Measurements from ENCODE around the gene MAGEA9B. TPM values are rescaled to one million over a fixed set of nuclear protein-coding genes. Genes with fewer than 3 reads are reported as not detected.
A peak's percentile ranks its signal among the peaks of the same experiment; 100 is the strongest.
"Not testable (repeated sequence)": the region's sequence is repeated elsewhere in the genome, so short reads cannot be mapped to it uniquely, and the experiment has no call there.

MAGEA9B gene
- total RNA-seq, 1 experiment from 2014 or later = not detected

GRCh38 chrX:149628280-149628679 is 41.0 kb upstream of the MAGEA9B start:
- H3K4me2 ChIP-seq (ENCODE audit: low read length) = no peak overlapping the region
- no peaks in the 10 kb centered on the region for H3K27me3 ChIP-seq (ENCODE audit: low read length)
- TF ChIP-seq EZH2 (IDR thresholded peaks at IDR 0.05; ENCODE audit: low read length, unreplicated experiment) (no peak), EZH2phosphoT487 (IDR thresholded peaks at IDR 0.05; ENCODE audit: borderline replicate concordance, low read length) (no peak), CTCF (conservative IDR thresholded peaks at IDR 0.05; ENCODE audit: low read depth, low read length) (no peak)
- POLR2A ChIA-PET (ENCODE audit: unreplicated experiment) = no interaction called here
- H3K4me3 ChIP-seq (ENCODE audit: low read length) = no peak overlapping the region
- no peak overlapping the region for H3K9ac ChIP-seq (ENCODE audit: low read length)
- no peaks in the 10 kb centered on the region for H3F3A ChIP-seq (ENCODE audit: low read length, unreplicated experiment)
- H3K4me1 ChIP-seq (ENCODE audit: insufficient read depth, low read length) = peaks cover 21% of the 10 kb centered on the region
- no peaks in the 10 kb centered on the region for H3K9me2 ChIP-seq (replicated peaks; ENCODE audit: low read length)
- DNase-seq = peak; percentile 28
- no peaks in the 10 kb centered on the region for H3K9me3 ChIP-seq (ENCODE audit: low read length)
- H2AFZ ChIP-seq (ENCODE audit: low read length) = no peak overlapping the region
- H3K79me2 ChIP-seq (ENCODE audit: low read length) = peaks cover 70% of the 10 kb centered on the region
- no TSS peak for BruUV-seq (replicated peaks)
- H4K20me1 ChIP-seq (ENCODE audit: low read length) = peaks cover 4% of the 10 kb centered on the region; the same call in 1 of the 2 replicates
- H3K36me3 ChIP-seq (ENCODE audit: low read depth, low read length) = no peaks in the 10 kb centered on the region
- no peak overlapping the region for H3K27ac ChIP-seq (ENCODE audit: low read length)
- ATAC-seq = no peak
- intact Hi-C loops (cut with micrococcal nuclease) = no loop called here
- CTCF ChIA-PET = no interaction called here

GRCh38 chrX:149626829-149627228 is 39.6 kb upstream of the MAGEA9B start:
- H3K9ac ChIP-seq (ENCODE audit: low read length); H3K36me3 ChIP-seq (ENCODE audit: low read depth, low read length); intact Hi-C loops (cut with micrococcal nuclease); H3K9me2 ChIP-seq (replicated peaks; ENCODE audit: low read length); CTCF ChIA-PET; H3F3A ChIP-seq (ENCODE audit: low read length, unreplicated experiment); H3K27ac ChIP-seq (ENCODE audit: low read length); POLR2A ChIA-PET (ENCODE audit: unreplicated experiment); H3K27me3 ChIP-seq (ENCODE audit: low read length); DNase-seq; H3K4me2 ChIP-seq (ENCODE audit: low read length); H3K4me3 ChIP-seq (ENCODE audit: low read length); H2AFZ ChIP-seq (ENCODE audit: low read length); BruUV-seq (replicated peaks); H3K9me3 ChIP-seq (ENCODE audit: low read length); H4K20me1 ChIP-seq (ENCODE audit: low read length); ATAC-seq: not testable (repeated sequence)
- H3K79me2 ChIP-seq (ENCODE audit: low read length) = peaks cover 77% of the 10 kb centered on the region
- H3K4me1 ChIP-seq (ENCODE audit: insufficient read depth, low read length) = peaks cover 18% of the 10 kb centered on the region

GRCh38 chrX:149619662-149620061 is 32.4 kb upstream of the MAGEA9B start:
- H3K9me2 ChIP-seq (replicated peaks; ENCODE audit: low read length); H3K27me3 ChIP-seq (ENCODE audit: low read length); H3F3A ChIP-seq (ENCODE audit: low read length, unreplicated experiment); H3K27ac ChIP-seq (ENCODE audit: low read length); H2AFZ ChIP-seq (ENCODE audit: low read length); H4K20me1 ChIP-seq (ENCODE audit: low read length); BruUV-seq (replicated peaks); H3K9ac ChIP-seq (ENCODE audit: low read length); H3K4me2 ChIP-seq (ENCODE audit: low read length); CTCF ChIA-PET; DNase-seq; ATAC-seq; H3K4me3 ChIP-seq (ENCODE audit: low read length); H3K36me3 ChIP-seq (ENCODE audit: low read depth, low read length); intact Hi-C loops (cut with micrococcal nuclease); H3K9me3 ChIP-seq (ENCODE audit: low read length); POLR2A ChIA-PET (ENCODE audit: unreplicated experiment); H3K4me1 ChIP-seq (ENCODE audit: insufficient read depth, low read length): not testable (repeated sequence)
- peaks cover 63% of the 10 kb centered on the region for H3K79me2 ChIP-seq (ENCODE audit: low read length)

GRCh38 chrX:149618871-149619270 is 31.6 kb upstream of the MAGEA9B start:
- intact Hi-C loops (cut with micrococcal nuclease) = no loop called here
- Histone ChIP-seq H3K9ac (ENCODE audit: low read length) (no peak overlapping the region), H3K36me3 (ENCODE audit: low read depth, low read length) (no peaks in the 10 kb centered on the region), H3K4me3 (ENCODE audit: low read length) (no peak overlapping the region), H4K20me1 (ENCODE audit: low read length) (no peaks in the 10 kb centered on the region), H3K27me3 (ENCODE audit: low read length) (no peaks in the 10 kb centered on the region), H3K4me1 (ENCODE audit: insufficient read depth, low read length) (no peaks in the 10 kb centered on the region), H3F3A (ENCODE audit: low read length, unreplicated experiment) (no peaks in the 10 kb centered on the region), H3K4me2 (ENCODE audit: low read length) (no peak overlapping the region), H2AFZ (ENCODE audit: low read length) (no peak overlapping the region), H3K9me2 (replicated peaks; ENCODE audit: low read length) (no peaks in the 10 kb centered on the region), H3K27ac (ENCODE audit: low read length) (no peak overlapping the region), H3K9me3 (ENCODE audit: low read length) (no peaks in the 10 kb centered on the region), H3K79me2 (ENCODE audit: low read length) (peaks cover 63% of the 10 kb centered on the region)
- ATAC-seq (no peak), DNase-seq (no peak)
- ChIA-PET POLR2A (ENCODE audit: unreplicated experiment) (no interaction called here), CTCF (interaction anchor here (0.6 kb wide), 1 partner anchor 79 kb away, joined by 4 read pairs; no protein-coding TSS in a partner anchor)
- TF ChIP-seq EZH2 (IDR thresholded peaks at IDR 0.05; ENCODE audit: low read length, unreplicated experiment) = no peak
- no peak for TF ChIP-seq EZH2phosphoT487 (IDR thresholded peaks at IDR 0.05; ENCODE audit: borderline replicate concordance, low read length)
- no peak for TF ChIP-seq CTCF (conservative IDR thresholded peaks at IDR 0.05; ENCODE audit: low read depth, low read length)
- BruUV-seq (replicated peaks) = no TSS peak

All from PC-3 (cell line).